ENCODE data around the gene SUGP1.

SUGP1 gene

DNA sequence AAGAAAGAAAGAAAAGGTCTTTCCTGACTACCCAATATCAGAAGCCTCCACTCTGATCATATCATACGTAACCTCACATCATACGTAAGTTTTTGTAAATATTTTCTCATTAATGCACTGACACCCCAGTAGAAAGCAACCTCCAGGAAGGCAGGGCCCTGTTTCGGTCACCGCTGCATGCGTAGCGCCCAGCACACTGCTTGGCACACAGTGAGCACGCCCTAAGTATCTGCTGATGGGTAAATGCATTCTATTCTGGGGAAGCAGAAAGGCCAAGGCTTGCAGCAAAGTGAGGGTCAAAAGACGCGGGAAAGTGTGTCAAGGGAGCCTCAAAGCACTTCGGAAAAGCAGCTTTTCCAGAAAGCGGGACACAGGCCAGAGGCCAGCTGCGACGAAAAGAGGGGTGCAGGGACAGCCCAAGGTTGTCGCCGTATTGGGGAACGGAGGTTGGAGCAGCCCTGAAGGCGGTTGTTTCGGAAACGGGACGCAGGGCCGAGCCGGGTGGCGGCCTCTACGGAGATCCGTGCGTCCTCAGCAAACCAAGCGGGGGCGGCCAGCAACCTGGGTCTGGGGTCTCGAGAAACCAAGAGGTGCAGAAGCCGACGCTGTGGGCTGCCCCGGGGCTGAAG is 463 bp downstream of the SUGP1 start:
- H3K4me3 ChIP-seq (ENCODE audit: low read depth, low read length), result peak overlapping the region; percentile 90
- H2AFZ ChIP-seq (ENCODE audit: insufficient read depth, low read length, poor library complexity), result peak overlapping the region; percentile 78
- no peak overlapping the region for H2BK12ac ChIP-seq (ENCODE audit: low read length)
- peak overlapping the region; percentile 7 for H3K27ac ChIP-seq (ENCODE audit: low read depth, low read length)
- H3K18ac ChIP-seq (ENCODE audit: low read length), result peak overlapping the region; percentile 79
- H2AK5ac ChIP-seq (ENCODE audit: low read length), result peak overlapping the region; percentile 8
- H3K79me2 ChIP-seq (ENCODE audit: control insufficient read depth, insufficient read depth, low read length, poor library complexity), result peaks cover 18% of the 10 kb centered on the region
- no peaks in the 10 kb centered on the region for H3K27me3 ChIP-seq (ENCODE audit: insufficient read depth, low read length)
- H4K12ac ChIP-seq (ENCODE audit: low read depth, low read length), result peak overlapping the region; percentile 90
- H3K4ac ChIP-seq (ENCODE audit: low read depth, low read length), result peak overlapping the region; percentile 92
- peaks cover 7 to 12% of the 10 kb centered on the region in 2 experiments for H3K4me1 ChIP-seq (ENCODE audit: control insufficient read depth in 1 of 2, insufficient read depth in 2 of 2, low read length in 2 of 2)
- H2BK120ac ChIP-seq (ENCODE audit: insufficient read depth, low read length, poor library complexity), result peak overlapping the region; percentile 72
- H3K23ac ChIP-seq (ENCODE audit: low read length), result no peak overlapping the region
- H4K91ac ChIP-seq (ENCODE audit: low read depth, low read length), result peak overlapping the region; percentile 83
- no CpG with 5 or more reads among the region's 32 CpGs for WGBS (ENCODE audit: extremely low coverage, insufficient coverage, insufficient read length)
- peak overlapping the region; percentile 84 for H2BK5ac ChIP-seq (ENCODE audit: low read depth, low read length, poor library complexity)
- H3K79me1 ChIP-seq (ENCODE audit: low read length), result peaks cover 15% of the 10 kb centered on the region
- peaks cover 22 to 31% of the 10 kb centered on the region in 2 experiments for H3K36me3 ChIP-seq (ENCODE audit: control insufficient read depth in 1 of 2, insufficient read depth in 2 of 2, low read length in 2 of 2)
- H3K14ac ChIP-seq (ENCODE audit: low read length), result peak overlapping the region; percentile 88
- no peaks in the 10 kb centered on the region for H3K9me3 ChIP-seq (ENCODE audit: insufficient read depth, low read depth, low read length)
- H3K4me2 ChIP-seq (ENCODE audit: low read length), result peak overlapping the region; percentile 78
- DNase-seq, result peak in 1 of 2 donors; percentile 1
- peak overlapping the region; percentile 98 for H4K8ac ChIP-seq (ENCODE audit: low read depth, low read length)
- peak overlapping the region; percentile 83 for H3K9ac ChIP-seq (ENCODE audit: low read length)

DNA sequence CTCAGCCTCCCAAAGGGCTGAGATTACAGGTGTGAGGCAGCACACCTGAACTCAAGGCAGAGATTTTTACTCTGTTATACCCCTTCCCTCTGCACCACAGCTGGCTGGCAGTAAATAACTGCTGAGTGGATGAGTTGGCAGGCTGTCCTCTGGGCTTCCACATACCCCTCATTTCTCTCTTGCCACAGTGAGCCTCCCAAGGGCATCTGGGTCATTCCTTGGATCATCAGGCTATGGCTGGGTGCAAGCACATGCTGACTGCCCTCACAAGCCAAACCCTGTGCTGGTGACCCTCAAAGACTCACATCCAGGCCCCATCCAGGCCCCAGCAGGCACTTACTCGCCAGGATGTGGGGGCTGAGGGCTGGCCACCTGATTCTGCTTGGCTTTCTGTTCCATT is 4.2 kb downstream of the SUGP1 start:
- Histone ChIP-seq H3K4me2 (ENCODE audit: low read length) (no peak overlapping the region), H3K9ac (ENCODE audit: low read length) (no peak overlapping the region)

DNA sequence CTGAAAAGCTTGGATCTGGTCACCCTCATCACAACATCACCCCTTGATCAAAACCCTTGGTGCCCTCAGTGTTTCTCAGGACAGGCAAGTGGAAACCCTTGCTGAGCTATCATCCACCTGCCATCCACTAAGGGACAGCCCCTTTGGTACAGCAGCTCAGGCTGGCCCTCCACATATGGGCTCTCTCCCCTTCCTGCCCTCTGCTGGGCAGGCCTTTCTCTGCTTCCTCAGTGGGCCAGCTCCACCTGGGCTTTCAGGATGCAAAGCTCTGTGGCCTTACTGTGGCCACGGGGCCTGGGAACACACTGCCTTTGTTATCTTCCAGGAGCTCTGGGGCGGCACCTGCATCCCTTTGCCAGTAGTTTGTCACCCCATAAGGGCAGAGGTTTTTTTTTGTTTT is 4.9 kb downstream of the SUGP1 start:
- no peak overlapping the region for H2BK120ac ChIP-seq (ENCODE audit: insufficient read depth, low read length, poor library complexity)
- no peak overlapping the region for H3K4me3 ChIP-seq (ENCODE audit: low read depth, low read length)
- no CpG with 5 or more reads among the region's 2 CpGs for WGBS (ENCODE audit: extremely low coverage, insufficient coverage, insufficient read length)
- no peak overlapping the region for H3K14ac ChIP-seq (ENCODE audit: low read length)
- no peak overlapping the region for H2BK5ac ChIP-seq (ENCODE audit: low read depth, low read length, poor library complexity)
- peaks cover 36 to 38% of the 10 kb centered on the region in 2 experiments for H3K36me3 ChIP-seq (ENCODE audit: control insufficient read depth in 1 of 2, insufficient read depth in 2 of 2, low read length in 2 of 2)
- no peak overlapping the region for H2AFZ ChIP-seq (ENCODE audit: insufficient read depth, low read length, poor library complexity)
- no peaks in the 10 kb centered on the region for H3K27me3 ChIP-seq (ENCODE audit: insufficient read depth, low read length)
- H4K8ac ChIP-seq (ENCODE audit: low read depth, low read length), result no peak overlapping the region
- H4K91ac ChIP-seq (ENCODE audit: low read depth, low read length), result no peak overlapping the region
- peaks cover 5% of the 10 kb centered on the region for H3K79me1 ChIP-seq (ENCODE audit: low read length)
- DNase-seq, result no peak
- H3K18ac ChIP-seq (ENCODE audit: low read length), result no peak overlapping the region
- no peak overlapping the region for H4K12ac ChIP-seq (ENCODE audit: low read depth, low read length)
- H3K4ac ChIP-seq (ENCODE audit: low read depth, low read length), result no peak overlapping the region
- no peak overlapping the region for H3K4me2 ChIP-seq (ENCODE audit: low read length)
- H3K9ac ChIP-seq (ENCODE audit: low read length), result no peak overlapping the region
- H3K79me2 ChIP-seq (ENCODE audit: control insufficient read depth, insufficient read depth, low read length, poor library complexity), result peaks cover 6% of the 10 kb centered on the region
- H2AK5ac ChIP-seq (ENCODE audit: low read length), result no peak overlapping the region
- H3K27ac ChIP-seq (ENCODE audit: low read depth, low read length), result no peak overlapping the region
- no peaks in the 10 kb centered on the region for H3K9me3 ChIP-seq (ENCODE audit: insufficient read depth, low read depth, low read length)
- no peak overlapping the region for H3K23ac ChIP-seq (ENCODE audit: low read length)
- peaks cover 2 to 6% of the 10 kb centered on the region in 2 experiments for H3K4me1 ChIP-seq (ENCODE audit: control insufficient read depth in 1 of 2, insufficient read depth in 2 of 2, low read length in 2 of 2)
- no peak overlapping the region for H2BK12ac ChIP-seq (ENCODE audit: low read length)

More for the DNA sequence above, 4.2 kb downstream of the SUGP1 start:
- no peak overlapping the region for H2AFZ ChIP-seq (ENCODE audit: insufficient read depth, low read length, poor library complexity)
- H3K18ac ChIP-seq (ENCODE audit: low read length), result no peak overlapping the region
- H3K36me3 ChIP-seq (ENCODE audit: control insufficient read depth in 1 of 2, insufficient read depth in 2 of 2, low read length in 2 of 2), result peaks cover 30 to 32% of the 10 kb centered on the region in 2 experiments
- no peak for DNase-seq
- H3K4me1 ChIP-seq (ENCODE audit: control insufficient read depth in 1 of 2, insufficient read depth in 2 of 2, low read length in 2 of 2), result peaks cover 2 to 6% of the 10 kb centered on the region in 2 experiments
- no peak overlapping the region for H4K8ac ChIP-seq (ENCODE audit: low read depth, low read length)
- H4K91ac ChIP-seq (ENCODE audit: low read depth, low read length), result no peak overlapping the region
- no peak overlapping the region for H3K23ac ChIP-seq (ENCODE audit: low read length)
- H3K79me2 ChIP-seq (ENCODE audit: control insufficient read depth, insufficient read depth, low read length, poor library complexity), result peaks cover 10% of the 10 kb centered on the region
- H3K9me3 ChIP-seq (ENCODE audit: insufficient read depth, low read depth, low read length), result no peaks in the 10 kb centered on the region
- no peak overlapping the region for H3K4me3 ChIP-seq (ENCODE audit: low read depth, low read length)
- H3K79me1 ChIP-seq (ENCODE audit: low read length), result peaks cover 11% of the 10 kb centered on the region
- H3K14ac ChIP-seq (ENCODE audit: low read length), result no peak overlapping the region
- no peak overlapping the region for H2AK5ac ChIP-seq (ENCODE audit: low read length)
- H4K12ac ChIP-seq (ENCODE audit: low read depth, low read length), result no peak overlapping the region
- H3K27ac ChIP-seq (ENCODE audit: low read depth, low read length), result no peak overlapping the region
- WGBS (ENCODE audit: extremely low coverage, insufficient coverage, insufficient read length), result no CpG with 5 or more reads among the region's 1 CpG
- no peak overlapping the region for H2BK12ac ChIP-seq (ENCODE audit: low read length)
- H3K27me3 ChIP-seq (ENCODE audit: insufficient read depth, low read length), result no peaks in the 10 kb centered on the region
- H2BK5ac ChIP-seq (ENCODE audit: low read depth, low read length, poor library complexity), result no peak overlapping the region
- H2BK120ac ChIP-seq (ENCODE audit: insufficient read depth, low read length, poor library complexity), result no peak overlapping the region
- no peak overlapping the region for H3K4ac ChIP-seq (ENCODE audit: low read depth, low read length)

DNA sequence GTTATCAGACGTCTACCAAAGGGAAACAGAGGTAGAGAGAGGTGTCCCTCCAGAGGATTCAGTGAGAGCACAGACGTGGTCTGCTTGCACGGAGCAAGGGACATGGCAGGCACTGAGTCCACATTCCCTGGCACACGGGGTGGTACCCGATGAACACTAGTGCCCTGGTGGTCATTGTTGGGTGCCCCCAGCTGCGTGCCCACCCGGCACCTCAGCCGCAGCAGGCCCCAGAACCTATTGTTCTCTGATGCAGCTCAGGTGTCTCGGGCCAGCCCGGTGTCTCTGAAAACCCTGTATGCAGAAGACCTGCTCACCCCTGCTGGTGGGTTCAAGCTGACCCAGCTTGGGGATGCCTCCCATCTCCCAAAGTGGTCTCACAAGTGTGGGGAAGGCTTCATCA is 11.9 kb downstream of the SUGP1 start:
- Histone ChIP-seq H3K4ac (ENCODE audit: low read depth, low read length) (no peak overlapping the region), H3K18ac (ENCODE audit: low read length) (no peak overlapping the region), H4K8ac (ENCODE audit: low read depth, low read length) (no peak overlapping the region), H3K4me1 (ENCODE audit: control insufficient read depth in 1 of 2, insufficient read depth in 2 of 2, low read length in 2 of 2) (no peaks in the 10 kb centered on the region), H2BK12ac (ENCODE audit: low read length) (no peak overlapping the region), H2BK120ac (ENCODE audit: insufficient read depth, low read length, poor library complexity) (no peak overlapping the region), H4K91ac (ENCODE audit: low read depth, low read length) (no peak overlapping the region), H2BK5ac (ENCODE audit: low read depth, low read length, poor library complexity) (no peak overlapping the region), H3K9me3 (ENCODE audit: insufficient read depth, low read depth, low read length) (no peaks in the 10 kb centered on the region), H3K79me2 (ENCODE audit: control insufficient read depth, insufficient read depth, low read length, poor library complexity) (no peaks in the 10 kb centered on the region), H3K23ac (ENCODE audit: low read length) (no peak overlapping the region), H4K12ac (ENCODE audit: low read depth, low read length) (no peak overlapping the region), H3K27ac (ENCODE audit: low read depth, low read length) (no peak overlapping the region), H3K4me2 (ENCODE audit: low read length) (no peak overlapping the region), H2AK5ac (ENCODE audit: low read length) (no peak overlapping the region), H3K14ac (ENCODE audit: low read length) (no peak overlapping the region), H3K9ac (ENCODE audit: low read length) (no peak overlapping the region), H3K79me1 (ENCODE audit: low read length) (no peaks in the 10 kb centered on the region), H3K4me3 (ENCODE audit: low read depth, low read length) (no peak overlapping the region), H3K36me3 (ENCODE audit: control insufficient read depth in 1 of 2, insufficient read depth in 2 of 2, low read length in 2 of 2) (peaks cover 68 to 73% of the 10 kb centered on the region in 2 experiments), H3K27me3 (ENCODE audit: insufficient read depth, low read length) (no peaks in the 10 kb centered on the region), H2AFZ (ENCODE audit: insufficient read depth, low read length, poor library complexity) (no peak overlapping the region)
- DNase-seq, result no peak
- no CpG with 5 or more reads among the region's 10 CpGs for WGBS (ENCODE audit: extremely low coverage, insufficient coverage, insufficient read length)

Data from trophoblast cell (in vitro differentiated cells and primary cell).